ENCODE results near the gene CHMP2A. TPM values are rescaled to one million over a fixed set of nuclear protein-coding genes. Genes with fewer than 3 reads are reported as not detected.

Gene CHMP2A
- total RNA-seq, 1 experiment from 2014 or later, result 109 TPM

- peak; percentile 27 for TF ChIP-seq ZNF425 (CRISPR knock-in tag; conservative IDR thresholded peaks at IDR 0.05)
- TF ChIP-seq MYBL2 (CRISPR knock-in tag; IDR thresholded peaks at IDR 0.05), result peak; percentile 64; the same call in 1 of the 2 replicates
- peak; percentile 14; the same call in 1 of the 2 replicates for TF ChIP-seq NR1H2 (CRISPR knock-in tag; IDR thresholded peaks at IDR 0.05)
- TF ChIP-seq OVOL2 (CRISPR knock-in tag; IDR thresholded peaks at IDR 0.05; ENCODE audit: borderline replicate concordance), result no peak; the same call in 1 of the 2 replicates
- TF ChIP-seq, protein P1, sequence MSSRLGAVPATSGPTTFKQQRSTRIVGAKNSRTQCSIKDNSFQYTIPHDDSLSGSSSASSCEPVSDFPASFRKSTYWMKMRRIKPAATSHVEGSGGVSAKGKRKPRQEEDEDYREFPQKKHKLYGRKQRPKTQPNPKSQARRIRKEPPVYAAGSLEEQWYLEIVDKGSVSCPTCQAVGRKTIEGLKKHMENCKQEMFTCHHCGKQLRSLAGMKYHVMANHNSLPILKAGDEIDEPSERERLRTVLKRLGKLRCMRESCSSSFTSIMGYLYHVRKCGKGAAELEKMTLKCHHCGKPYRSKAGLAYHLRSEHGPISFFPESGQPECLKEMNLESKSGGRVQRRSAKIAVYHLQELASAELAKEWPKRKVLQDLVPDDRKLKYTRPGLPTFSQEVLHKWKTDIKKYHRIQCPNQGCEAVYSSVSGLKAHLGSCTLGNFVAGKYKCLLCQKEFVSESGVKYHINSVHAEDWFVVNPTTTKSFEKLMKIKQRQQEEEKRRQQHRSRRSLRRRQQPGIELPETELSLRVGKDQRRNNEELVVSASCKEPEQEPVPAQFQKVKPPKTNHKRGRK (CRISPR knock-in tag; IDR thresholded peaks at IDR 0.05; ENCODE audit: borderline replicate concordance), result no peak
- TF ChIP-seq FOXP1 (CRISPR knock-in tag; IDR thresholded peaks at IDR 0.05; ENCODE audit: borderline replicate concordance), result peak; percentile 69
- 0 out of 2 replicates have a peak, but pooled peaks have one; percentile 14 for TF ChIP-seq KAT7 (CRISPR knock-in tag; IDR thresholded peaks at IDR 0.05; ENCODE audit: borderline replicate concordance)
- TF ChIP-seq, protein P2, sequence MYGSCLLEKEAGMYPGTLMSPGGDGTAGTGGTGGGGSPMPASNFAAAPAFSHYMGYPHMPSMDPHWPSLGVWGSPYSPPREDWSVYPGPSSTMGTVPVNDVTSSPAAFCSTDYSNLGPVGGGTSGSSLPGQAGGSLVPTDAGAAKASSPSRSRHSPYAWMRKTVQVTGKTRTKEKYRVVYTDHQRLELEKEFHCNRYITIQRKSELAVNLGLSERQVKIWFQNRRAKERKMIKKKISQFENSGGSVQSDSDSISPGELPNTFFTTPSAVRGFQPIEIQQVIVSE (CRISPR knock-in tag; IDR thresholded peaks at IDR 0.05; ENCODE audit: borderline replicate concordance), result peak; percentile 89; the same call in 1 of the 2 replicates
- no peak; the same call in 1 of the 2 replicates for TF ChIP-seq NFYB (CRISPR knock-in tag; conservative IDR thresholded peaks at IDR 0.05; ENCODE audit: low read depth)
- TF ChIP-seq, protein P3, sequence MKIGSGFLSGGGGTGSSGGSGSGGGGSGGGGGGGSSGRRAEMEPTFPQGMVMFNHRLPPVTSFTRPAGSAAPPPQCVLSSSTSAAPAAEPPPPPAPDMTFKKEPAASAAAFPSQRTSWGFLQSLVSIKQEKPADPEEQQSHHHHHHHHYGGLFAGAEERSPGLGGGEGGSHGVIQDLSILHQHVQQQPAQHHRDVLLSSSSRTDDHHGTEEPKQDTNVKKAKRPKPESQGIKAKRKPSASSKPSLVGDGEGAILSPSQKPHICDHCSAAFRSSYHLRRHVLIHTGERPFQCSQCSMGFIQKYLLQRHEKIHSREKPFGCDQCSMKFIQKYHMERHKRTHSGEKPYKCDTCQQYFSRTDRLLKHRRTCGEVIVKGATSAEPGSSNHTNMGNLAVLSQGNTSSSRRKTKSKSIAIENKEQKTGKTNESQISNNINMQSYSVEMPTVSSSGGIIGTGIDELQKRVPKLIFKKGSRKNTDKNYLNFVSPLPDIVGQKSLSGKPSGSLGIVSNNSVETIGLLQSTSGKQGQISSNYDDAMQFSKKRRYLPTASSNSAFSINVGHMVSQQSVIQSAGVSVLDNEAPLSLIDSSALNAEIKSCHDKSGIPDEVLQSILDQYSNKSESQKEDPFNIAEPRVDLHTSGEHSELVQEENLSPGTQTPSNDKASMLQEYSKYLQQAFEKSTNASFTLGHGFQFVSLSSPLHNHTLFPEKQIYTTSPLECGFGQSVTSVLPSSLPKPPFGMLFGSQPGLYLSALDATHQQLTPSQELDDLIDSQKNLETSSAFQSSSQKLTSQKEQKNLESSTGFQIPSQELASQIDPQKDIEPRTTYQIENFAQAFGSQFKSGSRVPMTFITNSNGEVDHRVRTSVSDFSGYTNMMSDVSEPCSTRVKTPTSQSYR (CRISPR knock-in tag; IDR thresholded peaks at IDR 0.05), result 0 out of 2 replicates have a peak, but pooled peaks have one; percentile 21
- 0 out of 2 replicates have a peak, but pooled peaks have one; percentile 35 for TF ChIP-seq E2F5 (CRISPR knock-in tag; IDR thresholded peaks at IDR 0.05)
- peak; percentile 99 for TF ChIP-seq ZNF416 (CRISPR knock-in tag; IDR thresholded peaks at IDR 0.05)
- peak; percentile 95 for TF ChIP-seq ZMAT4 (CRISPR knock-in tag; IDR thresholded peaks at IDR 0.05)
- TF ChIP-seq, protein P4, sequence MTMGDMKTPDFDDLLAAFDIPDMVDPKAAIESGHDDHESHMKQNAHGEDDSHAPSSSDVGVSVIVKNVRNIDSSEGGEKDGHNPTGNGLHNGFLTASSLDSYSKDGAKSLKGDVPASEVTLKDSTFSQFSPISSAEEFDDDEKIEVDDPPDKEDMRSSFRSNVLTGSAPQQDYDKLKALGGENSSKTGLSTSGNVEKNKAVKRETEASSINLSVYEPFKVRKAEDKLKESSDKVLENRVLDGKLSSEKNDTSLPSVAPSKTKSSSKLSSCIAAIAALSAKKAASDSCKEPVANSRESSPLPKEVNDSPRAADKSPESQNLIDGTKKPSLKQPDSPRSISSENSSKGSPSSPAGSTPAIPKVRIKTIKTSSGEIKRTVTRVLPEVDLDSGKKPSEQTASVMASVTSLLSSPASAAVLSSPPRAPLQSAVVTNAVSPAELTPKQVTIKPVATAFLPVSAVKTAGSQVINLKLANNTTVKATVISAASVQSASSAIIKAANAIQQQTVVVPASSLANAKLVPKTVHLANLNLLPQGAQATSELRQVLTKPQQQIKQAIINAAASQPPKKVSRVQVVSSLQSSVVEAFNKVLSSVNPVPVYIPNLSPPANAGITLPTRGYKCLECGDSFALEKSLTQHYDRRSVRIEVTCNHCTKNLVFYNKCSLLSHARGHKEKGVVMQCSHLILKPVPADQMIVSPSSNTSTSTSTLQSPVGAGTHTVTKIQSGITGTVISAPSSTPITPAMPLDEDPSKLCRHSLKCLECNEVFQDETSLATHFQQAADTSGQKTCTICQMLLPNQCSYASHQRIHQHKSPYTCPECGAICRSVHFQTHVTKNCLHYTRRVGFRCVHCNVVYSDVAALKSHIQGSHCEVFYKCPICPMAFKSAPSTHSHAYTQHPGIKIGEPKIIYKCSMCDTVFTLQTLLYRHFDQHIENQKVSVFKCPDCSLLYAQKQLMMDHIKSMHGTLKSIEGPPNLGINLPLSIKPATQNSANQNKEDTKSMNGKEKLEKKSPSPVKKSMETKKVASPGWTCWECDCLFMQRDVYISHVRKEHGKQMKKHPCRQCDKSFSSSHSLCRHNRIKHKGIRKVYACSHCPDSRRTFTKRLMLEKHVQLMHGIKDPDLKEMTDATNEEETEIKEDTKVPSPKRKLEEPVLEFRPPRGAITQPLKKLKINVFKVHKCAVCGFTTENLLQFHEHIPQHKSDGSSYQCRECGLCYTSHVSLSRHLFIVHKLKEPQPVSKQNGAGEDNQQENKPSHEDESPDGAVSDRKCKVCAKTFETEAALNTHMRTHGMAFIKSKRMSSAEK (CRISPR knock-in tag; IDR thresholded peaks at IDR 0.05; ENCODE audit: borderline replicate concordance), result peak; percentile 87
- TF ChIP-seq, protein P5, sequence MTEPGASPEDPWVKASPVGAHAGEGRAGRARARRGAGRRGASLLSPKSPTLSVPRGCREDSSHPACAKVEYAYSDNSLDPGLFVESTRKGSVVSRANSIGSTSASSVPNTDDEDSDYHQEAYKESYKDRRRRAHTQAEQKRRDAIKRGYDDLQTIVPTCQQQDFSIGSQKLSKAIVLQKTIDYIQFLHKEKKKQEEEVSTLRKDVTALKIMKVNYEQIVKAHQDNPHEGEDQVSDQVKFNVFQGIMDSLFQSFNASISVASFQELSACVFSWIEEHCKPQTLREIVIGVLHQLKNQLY (CRISPR knock-in tag; IDR thresholded peaks at IDR 0.05), result no peak
- TF ChIP-seq ZNF138 (CRISPR knock-in tag; conservative IDR thresholded peaks at IDR 0.05), result no peak
- TF ChIP-seq ATF1 (CRISPR knock-in tag; IDR thresholded peaks at IDR 0.05), result no peak
- peak; percentile 95 for TF ChIP-seq ZBTB21 (CRISPR knock-in tag; IDR thresholded peaks at IDR 0.05; ENCODE audit: borderline replicate concordance)
- no peak for TF ChIP-seq ZNF219 (CRISPR knock-in tag; IDR thresholded peaks at IDR 0.05; ENCODE audit: borderline replicate concordance)
- TF ChIP-seq ELF4 (CRISPR knock-in tag; IDR thresholded peaks at IDR 0.05; ENCODE audit: low read depth), result no peak
- TF ChIP-seq SOX15 (CRISPR knock-in tag; IDR thresholded peaks at IDR 0.05), result no peak
- TF ChIP-seq, protein P6, sequence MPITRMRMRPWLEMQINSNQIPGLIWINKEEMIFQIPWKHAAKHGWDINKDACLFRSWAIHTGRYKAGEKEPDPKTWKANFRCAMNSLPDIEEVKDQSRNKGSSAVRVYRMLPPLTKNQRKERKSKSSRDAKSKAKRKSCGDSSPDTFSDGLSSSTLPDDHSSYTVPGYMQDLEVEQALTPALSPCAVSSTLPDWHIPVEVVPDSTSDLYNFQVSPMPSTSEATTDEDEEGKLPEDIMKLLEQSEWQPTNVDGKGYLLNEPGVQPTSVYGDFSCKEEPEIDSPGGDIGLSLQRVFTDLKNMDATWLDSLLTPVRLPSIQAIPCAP (CRISPR knock-in tag; IDR thresholded peaks at IDR 0.05), result 0 out of 2 replicates have a peak, but pooled peaks have one; percentile 45
These were observed at the start of gene CHMP2A (continued) for GRCh38 chr19:58554494-58555368.
